Activated effector memory CD4-positive, alpha-beta T cell treated with Interleukin-2 at 50 U/mL for 16 hours (primary cell): Measurements from ENCODE around the gene HCN3.

ENCODE experiments used
- DNase-seq: peaks from one replicate; pipeline ENCODE4 v3.0.0-alpha.2; 2020

The HCN3 gene

GRCh38 chr1:155254714-155255242 lies 22.5 kb upstream of the HCN3 start:
- DNase-seq, result no peak

- DNase-seq, result peak; percentile 50
Measured at GRCh38 chr1:155255243-155256007, 21.8 kb upstream of the HCN3 start, which contains the start of gene ENTREP3. Gene ENTREP3 (minus strand): TSS chr1:155255483. CDS start chr1:155254877, 606 bp downstream.

GRCh38 chr1:155256058-155256852 lies 21.0 kb upstream of the HCN3 start:
- no peak for DNase-seq

GRCh38 chr1:155260276-155260675 lies 17.0 kb upstream of the HCN3 start:
- DNase-seq, result no peak

GRCh38 chr1:155261493-155261851 lies 15.8 kb upstream of the HCN3 start:
- DNase-seq, result no peak

GRCh38 chr1:155261852-155262673 lies 15.2 kb upstream of the HCN3 start, which contains the start of gene SCAMP3:
Gene SCAMP3 (minus strand): TSS chr1:155262360. CDS start chr1:155262151, 209 bp downstream.
- DNase-seq, result peak; percentile 77

GRCh38 chr1:155263067-155263466 lies 14.2 kb upstream of the HCN3 start:
- DNase-seq, result no peak

- no peak for DNase-seq
Measured at GRCh38 chr1:155266553-155266952, 10.7 kb upstream of the HCN3 start.

GRCh38 chr1:155267373-155267772 lies 9.9 kb upstream of the HCN3 start:
- no peak for DNase-seq

GRCh38 chr1:155268630-155269029 lies 8.6 kb upstream of the HCN3 start:
- DNase-seq, result no peak

- no peak for DNase-seq
Measured at GRCh38 chr1:155269381-155269780, 7.9 kb upstream of the HCN3 start.

GRCh38 chr1:155272466-155273342 lies 4.6 kb upstream of the HCN3 start:
- DNase-seq, result no peak

- DNase-seq, result peak; percentile 93
Measured at GRCh38 chr1:155273343-155274245, 3.7 kb upstream of the HCN3 start, which contains the start of gene CLK2. Gene CLK2 (minus strand): TSS chr1:155273504. CDS start chr1:155270977, 2,527 bp downstream.

GRCh38 chr1:155277902-155278688 lies 832 bp downstream of the HCN3 start:
- DNase-seq, result peak; percentile 53

GRCh38 chr1:155278689-155279160 lies 1.5 kb downstream of the HCN3 start:
- no peak for DNase-seq

- no peak for DNase-seq
Measured at GRCh38 chr1:155279268-155279667, 2.0 kb downstream of the HCN3 start.

- no peak for DNase-seq
Measured at GRCh38 chr1:155282488-155283091, 5.3 kb downstream of the HCN3 start.

- DNase-seq, result no peak
Measured at GRCh38 chr1:155284476-155284875, 7.2 kb downstream of the HCN3 start.

- DNase-seq, result no peak
Measured at GRCh38 chr1:155285063-155285462, 7.8 kb downstream of the HCN3 start.
